ENCODE measurements around the gene G3BP2.

The G3BP2 gene

GRCh38 chr4:75658876-75659275 is 14.3 kb downstream of the G3BP2 start:
- Histone ChIP-seq H3K27me3 (replicated peaks; ENCODE audit: insufficient read depth, low read length) (no peaks in the 10 kb centered on the region), H3K9me3 (replicated peaks; ENCODE audit: insufficient read depth, low read length) (no peaks in the 10 kb centered on the region), H3K27ac (ENCODE audit: low read length) (no peak overlapping the region), H4K20me1 (ENCODE audit: insufficient read depth, low read length) (peaks cover 9% of the 10 kb centered on the region; the same call in 1 of the 2 replicates), H2AFZ (ENCODE audit: low read length) (no peak overlapping the region), H3K79me2 (ENCODE audit: low read length) (peaks cover 89% of the 10 kb centered on the region), H3F3A (ENCODE audit: insufficient read depth, low read length) (peaks cover 5% of the 10 kb centered on the region; the same call in 1 of the 2 replicates), H3K4me2 (ENCODE audit: low read depth, low read length) (no peak overlapping the region), H3K4me3 (ENCODE audit: low read length) (no peak overlapping the region), H3K36me3 (replicated peaks; ENCODE audit: insufficient read depth, low read length) (peaks cover 14% of the 10 kb centered on the region), H3K9ac (ENCODE audit: low read length) (no peak overlapping the region), H3K4me1 (ENCODE audit: low read length) (peaks cover 21% of the 10 kb centered on the region), H3K9me2 (replicated peaks; ENCODE audit: insufficient read depth, low read length) (no peaks in the 10 kb centered on the region)
- no peak for DNase-seq
- TF ChIP-seq EZH2phosphoT487 (IDR thresholded peaks at IDR 0.05; ENCODE audit: low read length) (no peak), EZH2 (optimal IDR thresholded peaks at IDR 0.05; ENCODE audit: low read depth, low read length) (no peak)
- TF ChIP-seq, protein P1, sequence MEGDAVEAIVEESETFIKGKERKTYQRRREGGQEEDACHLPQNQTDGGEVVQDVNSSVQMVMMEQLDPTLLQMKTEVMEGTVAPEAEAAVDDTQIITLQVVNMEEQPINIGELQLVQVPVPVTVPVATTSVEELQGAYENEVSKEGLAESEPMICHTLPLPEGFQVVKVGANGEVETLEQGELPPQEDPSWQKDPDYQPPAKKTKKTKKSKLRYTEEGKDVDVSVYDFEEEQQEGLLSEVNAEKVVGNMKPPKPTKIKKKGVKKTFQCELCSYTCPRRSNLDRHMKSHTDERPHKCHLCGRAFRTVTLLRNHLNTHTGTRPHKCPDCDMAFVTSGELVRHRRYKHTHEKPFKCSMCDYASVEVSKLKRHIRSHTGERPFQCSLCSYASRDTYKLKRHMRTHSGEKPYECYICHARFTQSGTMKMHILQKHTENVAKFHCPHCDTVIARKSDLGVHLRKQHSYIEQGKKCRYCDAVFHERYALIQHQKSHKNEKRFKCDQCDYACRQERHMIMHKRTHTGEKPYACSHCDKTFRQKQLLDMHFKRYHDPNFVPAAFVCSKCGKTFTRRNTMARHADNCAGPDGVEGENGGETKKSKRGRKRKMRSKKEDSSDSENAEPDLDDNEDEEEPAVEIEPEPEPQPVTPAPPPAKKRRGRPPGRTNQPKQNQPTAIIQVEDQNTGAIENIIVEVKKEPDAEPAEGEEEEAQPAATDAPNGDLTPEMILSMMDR (IDR thresholded peaks at IDR 0.05; ENCODE audit: low read length) = no peak

GRCh38 chr4:75655562-75655961 is 17.6 kb downstream of the G3BP2 start:
- Histone ChIP-seq H3K9me2 (replicated peaks; ENCODE audit: insufficient read depth, low read length) (no peaks in the 10 kb centered on the region), H3K4me2 (ENCODE audit: low read depth, low read length) (no peak overlapping the region), H3F3A (ENCODE audit: insufficient read depth, low read length) (peaks cover 5% of the 10 kb centered on the region; the same call in 1 of the 2 replicates), H3K79me2 (ENCODE audit: low read length) (peaks cover 88% of the 10 kb centered on the region), H3K36me3 (replicated peaks; ENCODE audit: insufficient read depth, low read length) (peaks cover 15% of the 10 kb centered on the region), H3K4me1 (ENCODE audit: low read length) (peaks cover 21% of the 10 kb centered on the region), H3K27ac (ENCODE audit: low read length) (peak overlapping the region; percentile 46; the same call in 1 of the 2 replicates), H2AFZ (ENCODE audit: low read length) (no peak overlapping the region), H4K20me1 (ENCODE audit: insufficient read depth, low read length) (no peaks in the 10 kb centered on the region), H3K4me3 (ENCODE audit: low read length) (no peak overlapping the region), H3K9me3 (replicated peaks; ENCODE audit: insufficient read depth, low read length) (no peaks in the 10 kb centered on the region), H3K9ac (ENCODE audit: low read length) (no peak overlapping the region), H3K27me3 (replicated peaks; ENCODE audit: insufficient read depth, low read length) (no peaks in the 10 kb centered on the region)
- TF ChIP-seq EZH2phosphoT487 (IDR thresholded peaks at IDR 0.05; ENCODE audit: low read length) = no peak
- TF ChIP-seq, protein P1 (IDR thresholded peaks at IDR 0.05; ENCODE audit: low read length) = no peak
- no peak for TF ChIP-seq EZH2 (optimal IDR thresholded peaks at IDR 0.05; ENCODE audit: low read depth, low read length)
- peak; percentile 40 for DNase-seq

GRCh38 chr4:75654905-75655304 is 18.3 kb downstream of the G3BP2 start:
- Histone ChIP-seq H3F3A (ENCODE audit: insufficient read depth, low read length) (peaks cover 5% of the 10 kb centered on the region; the same call in 1 of the 2 replicates), H4K20me1 (ENCODE audit: insufficient read depth, low read length) (no peaks in the 10 kb centered on the region), H3K27ac (ENCODE audit: low read length) (peak overlapping the region; percentile 46; the same call in 1 of the 2 replicates), H3K9me3 (replicated peaks; ENCODE audit: insufficient read depth, low read length) (no peaks in the 10 kb centered on the region), H3K27me3 (replicated peaks; ENCODE audit: insufficient read depth, low read length) (no peaks in the 10 kb centered on the region), H3K79me2 (ENCODE audit: low read length) (peaks cover 85% of the 10 kb centered on the region), H3K36me3 (replicated peaks; ENCODE audit: insufficient read depth, low read length) (peaks cover 15% of the 10 kb centered on the region), H3K9ac (ENCODE audit: low read length) (no peak overlapping the region), H3K4me1 (ENCODE audit: low read length) (peaks cover 21% of the 10 kb centered on the region), H3K4me2 (ENCODE audit: low read depth, low read length) (no peak overlapping the region), H3K9me2 (replicated peaks; ENCODE audit: insufficient read depth, low read length) (no peaks in the 10 kb centered on the region), H3K4me3 (ENCODE audit: low read length) (no peak overlapping the region), H2AFZ (ENCODE audit: low read length) (no peak overlapping the region)
- DNase-seq = no peak
- TF ChIP-seq EZH2 (optimal IDR thresholded peaks at IDR 0.05; ENCODE audit: low read depth, low read length) = no peak
- TF ChIP-seq, protein P1 (IDR thresholded peaks at IDR 0.05; ENCODE audit: low read length) = no peak
- no peak for TF ChIP-seq EZH2phosphoT487 (IDR thresholded peaks at IDR 0.05; ENCODE audit: low read length)
